ENCODE measurements around the gene TUFM.

DNA sequence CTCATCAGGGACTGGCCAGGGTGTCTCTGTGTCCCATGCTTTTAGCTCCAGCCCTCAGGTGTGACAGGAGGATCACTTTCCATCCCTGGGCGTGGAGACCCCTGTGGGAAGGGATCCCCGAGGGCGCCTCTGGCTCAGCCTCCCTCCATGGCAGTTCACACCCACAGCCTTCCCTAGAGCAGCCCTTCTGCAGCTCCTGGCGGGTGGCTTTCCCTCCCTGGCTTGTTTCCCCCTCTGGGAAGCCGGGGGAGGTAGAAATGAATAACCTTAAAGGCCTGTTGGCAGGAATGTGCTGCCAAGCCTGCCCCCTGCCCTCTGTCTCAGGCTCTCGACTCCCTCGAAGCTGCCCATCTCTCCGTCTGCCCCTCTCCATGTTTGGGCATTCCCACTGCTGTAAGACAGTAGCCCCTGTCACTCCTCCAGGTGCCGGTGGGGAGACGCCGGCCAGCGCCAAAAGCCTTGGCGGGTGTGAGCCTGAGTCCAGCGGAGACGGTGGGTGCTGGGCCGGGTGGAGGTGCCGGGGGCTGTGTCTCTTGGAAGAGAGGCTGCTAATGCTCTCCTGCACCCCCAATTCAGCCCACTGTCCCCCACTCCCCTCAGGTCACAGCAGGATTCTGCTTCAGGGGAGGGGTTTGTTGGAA lies 30.0 kb upstream of the TUFM start:
- TF ChIP-seq, protein P1, sequence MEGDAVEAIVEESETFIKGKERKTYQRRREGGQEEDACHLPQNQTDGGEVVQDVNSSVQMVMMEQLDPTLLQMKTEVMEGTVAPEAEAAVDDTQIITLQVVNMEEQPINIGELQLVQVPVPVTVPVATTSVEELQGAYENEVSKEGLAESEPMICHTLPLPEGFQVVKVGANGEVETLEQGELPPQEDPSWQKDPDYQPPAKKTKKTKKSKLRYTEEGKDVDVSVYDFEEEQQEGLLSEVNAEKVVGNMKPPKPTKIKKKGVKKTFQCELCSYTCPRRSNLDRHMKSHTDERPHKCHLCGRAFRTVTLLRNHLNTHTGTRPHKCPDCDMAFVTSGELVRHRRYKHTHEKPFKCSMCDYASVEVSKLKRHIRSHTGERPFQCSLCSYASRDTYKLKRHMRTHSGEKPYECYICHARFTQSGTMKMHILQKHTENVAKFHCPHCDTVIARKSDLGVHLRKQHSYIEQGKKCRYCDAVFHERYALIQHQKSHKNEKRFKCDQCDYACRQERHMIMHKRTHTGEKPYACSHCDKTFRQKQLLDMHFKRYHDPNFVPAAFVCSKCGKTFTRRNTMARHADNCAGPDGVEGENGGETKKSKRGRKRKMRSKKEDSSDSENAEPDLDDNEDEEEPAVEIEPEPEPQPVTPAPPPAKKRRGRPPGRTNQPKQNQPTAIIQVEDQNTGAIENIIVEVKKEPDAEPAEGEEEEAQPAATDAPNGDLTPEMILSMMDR (conservative IDR thresholded peaks at IDR 0.05; ENCODE audit: low read depth in 2 of 2): no peak
- TF ChIP-seq EZH2 (IDR thresholded peaks at IDR 0.05; ENCODE audit: low read depth, unreplicated experiment): no peak
- no peak for TF ChIP-seq ETS1 (IDR thresholded peaks at IDR 0.05)
- TF ChIP-seq POLR2AphosphoS5 (IDR thresholded peaks at IDR 0.05; ENCODE audit: low read depth): no peak
- no peak for TF ChIP-seq CREB1 (CRISPR knock-in tag; IDR thresholded peaks at IDR 0.05; ENCODE audit: low read depth)
- no peak for TF ChIP-seq NANOG (IDR thresholded peaks at IDR 0.05; ENCODE audit: borderline replicate concordance)
- no peak for TF ChIP-seq EZH2phosphoT487 (IDR thresholded peaks at IDR 0.05; ENCODE audit: unreplicated experiment)
- TF ChIP-seq JUNB (IDR thresholded peaks at IDR 0.05; ENCODE audit: unreplicated experiment): no peak
- TF ChIP-seq ZNF114 (CRISPR knock-in tag; IDR thresholded peaks at IDR 0.05): no peak
- TF ChIP-seq, protein P2, sequence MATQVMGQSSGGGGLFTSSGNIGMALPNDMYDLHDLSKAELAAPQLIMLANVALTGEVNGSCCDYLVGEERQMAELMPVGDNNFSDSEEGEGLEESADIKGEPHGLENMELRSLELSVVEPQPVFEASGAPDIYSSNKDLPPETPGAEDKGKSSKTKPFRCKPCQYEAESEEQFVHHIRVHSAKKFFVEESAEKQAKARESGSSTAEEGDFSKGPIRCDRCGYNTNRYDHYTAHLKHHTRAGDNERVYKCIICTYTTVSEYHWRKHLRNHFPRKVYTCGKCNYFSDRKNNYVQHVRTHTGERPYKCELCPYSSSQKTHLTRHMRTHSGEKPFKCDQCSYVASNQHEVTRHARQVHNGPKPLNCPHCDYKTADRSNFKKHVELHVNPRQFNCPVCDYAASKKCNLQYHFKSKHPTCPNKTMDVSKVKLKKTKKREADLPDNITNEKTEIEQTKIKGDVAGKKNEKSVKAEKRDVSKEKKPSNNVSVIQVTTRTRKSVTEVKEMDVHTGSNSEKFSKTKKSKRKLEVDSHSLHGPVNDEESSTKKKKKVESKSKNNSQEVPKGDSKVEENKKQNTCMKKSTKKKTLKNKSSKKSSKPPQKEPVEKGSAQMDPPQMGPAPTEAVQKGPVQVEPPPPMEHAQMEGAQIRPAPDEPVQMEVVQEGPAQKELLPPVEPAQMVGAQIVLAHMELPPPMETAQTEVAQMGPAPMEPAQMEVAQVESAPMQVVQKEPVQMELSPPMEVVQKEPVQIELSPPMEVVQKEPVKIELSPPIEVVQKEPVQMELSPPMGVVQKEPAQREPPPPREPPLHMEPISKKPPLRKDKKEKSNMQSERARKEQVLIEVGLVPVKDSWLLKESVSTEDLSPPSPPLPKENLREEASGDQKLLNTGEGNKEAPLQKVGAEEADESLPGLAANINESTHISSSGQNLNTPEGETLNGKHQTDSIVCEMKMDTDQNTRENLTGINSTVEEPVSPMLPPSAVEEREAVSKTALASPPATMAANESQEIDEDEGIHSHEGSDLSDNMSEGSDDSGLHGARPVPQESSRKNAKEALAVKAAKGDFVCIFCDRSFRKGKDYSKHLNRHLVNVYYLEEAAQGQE (IDR thresholded peaks at IDR 0.05; ENCODE audit: unreplicated experiment): no peak
